Thymus (tissue), 11 donors: ENCODE measurements around the gene CELSR1. TPM values are rescaled to one million over a fixed set of nuclear protein-coding genes. Genes with fewer than 3 reads are reported as not detected.
A peak's percentile ranks its signal among the peaks of the same experiment; 100 is the strongest.

Source experiments
- DNase-seq, 9 donors: peaks; one replicate each; pipeline ENCODE4 v3.0.0-alpha.2; 2013; ENCODE audit warnings: low spot score in 9 of 9, low read depth in 6 of 9, missing footprints in 1 of 9
- H3K27ac ChIP-seq, 2 donors: one replicate each; pipeline ENCODE4 v1.5.1; 2013; ENCODE audit warnings: control low read depth in 1 of 2, low read depth in 1 of 2, low read length in 1 of 2, mild to moderate bottlenecking in 1 of 2, moderate library complexity in 1 of 2
- H3K27me3 ChIP-seq, 2 donors: one replicate each; pipeline ENCODE4 v1.5.1; 2013; ENCODE audit warnings: low read length in 1 of 2; ENCODE audit not compliant: control insufficient read depth in 2 of 2, insufficient read depth in 1 of 2
- H3K36me3 ChIP-seq, 2 donors: one replicate each; pipeline ENCODE4 v1.5.1; 2013; ENCODE audit warnings: low read length in 1 of 2, mild to moderate bottlenecking in 1 of 2, moderate library complexity in 1 of 2; ENCODE audit not compliant: control insufficient read depth in 2 of 2, insufficient read depth in 2 of 2
- H3K4me1 ChIP-seq, 2 donors: one replicate each; pipeline ENCODE4 v1.5.1; 2013; ENCODE audit warnings: low read length in 2 of 2; ENCODE audit not compliant: control insufficient read depth in 2 of 2, insufficient read depth in 2 of 2
- H3K4me3 ChIP-seq, 2 donors: one replicate each; pipeline ENCODE4 v1.5.1; 2013; ENCODE audit warnings: low read length in 2 of 2, control low read depth in 1 of 2, mild to moderate bottlenecking in 1 of 2
- H3K9me3 ChIP-seq, 2 donors: one replicate each; pipeline ENCODE4 v1.5.1; 2013; ENCODE audit warnings: low read length in 1 of 2, mild to moderate bottlenecking in 1 of 2; ENCODE audit not compliant: control insufficient read depth in 2 of 2, insufficient read depth in 1 of 2
- WGBS: extraction: QIAGEN DNeasy Blood & Tissue Kit; methylation state at CpG from one replicate; pipeline ENCODE4 v1.1.7; 2013; 5-methylcytosine and 5-hydroxymethylcytosine counted together
- polyA plus RNA-seq: library from polyadenylated mRNA; stranded (reverse); fragments of 200-250 nt; gene quantifications from one replicate; pipeline ENCODE4 v1.2.3, GENCODE V29; 2013
- total RNA-seq: library from RNA; stranded (reverse); fragments of 120-200 nt; gene quantifications from one replicate; pipeline ENCODE4 v1.2.4, GENCODE V29; 2013
- donor health status: healthy.

The CELSR1 gene
- total and polyA plus RNA-seq, 2 donors: 3.7 to 9.4 TPM

GRCh38 chr22:46545086-46545792 is 7.8 kb upstream of the CELSR1 start:
- H3K27me3 ChIP-seq: peaks cover 11 to 49% of the 10 kb centered on the region in 2 donors
- no peak overlapping the region for H3K27ac ChIP-seq
- WGBS: 76% methylated on average over 10 of the region's 10 CpGs
- no peak for DNase-seq
- no peak overlapping the region for H3K4me3 ChIP-seq
- H3K36me3 ChIP-seq: no peaks in the 10 kb centered on the region
- H3K4me1 ChIP-seq: peaks cover 0 to 2% of the 10 kb centered on the region in 2 donors
- H3K9me3 ChIP-seq: no peaks in the 10 kb centered on the region

- Histone ChIP-seq H3K9me3 (no peaks in the 10 kb centered on the region), H3K4me3 (no peak overlapping the region), H3K4me1 (peaks cover 0 to 9% of the 10 kb centered on the region in 2 donors), H3K36me3 (no peaks in the 10 kb centered on the region), H3K27me3 (peaks cover 31 to 65% of the 10 kb centered on the region in 2 donors), H3K27ac (no peak overlapping the region)
- 44% methylated on average over 27 of the region's 27 CpGs for WGBS
- peak in 8 of 9 donors; percentile 33 to 84 (median 60) for DNase-seq
Observed at GRCh38 chr22:46542011-46542985, 4.9 kb upstream of the CELSR1 start.

- no peak overlapping the region for H3K27ac ChIP-seq
Observed at GRCh38 chr22:46541536-46541935, 4.1 kb upstream of the CELSR1 start.

GRCh38 chr22:46540874-46541273 is 3.5 kb upstream of the CELSR1 start:
- H3K27ac ChIP-seq: no peak overlapping the region
- peaks cover 0 to 3% of the 10 kb centered on the region in 2 donors for H3K9me3 ChIP-seq
- 98% methylated on average over 5 of the region's 5 CpGs for WGBS
- H3K36me3 ChIP-seq: no peaks in the 10 kb centered on the region
- H3K27me3 ChIP-seq: peaks cover 45 to 63% of the 10 kb centered on the region in 2 donors
- no peak for DNase-seq
- no peak overlapping the region for H3K4me3 ChIP-seq
- H3K4me1 ChIP-seq: peaks cover 2 to 9% of the 10 kb centered on the region in 2 donors

More at GRCh38 chr22:46541536-46541935, 4.1 kb upstream of the CELSR1 start:
- H3K4me3 ChIP-seq: no peak overlapping the region
- WGBS: 97% methylated on average over 7 of the region's 7 CpGs
- DNase-seq: no peak
- H3K36me3 ChIP-seq: no peaks in the 10 kb centered on the region
- peaks cover 38 to 60% of the 10 kb centered on the region in 2 donors for H3K27me3 ChIP-seq
- H3K4me1 ChIP-seq: peaks cover 2 to 9% of the 10 kb centered on the region in 2 donors
- H3K9me3 ChIP-seq: no peaks in the 10 kb centered on the region

GRCh38 chr22:46539169-46539568 is 1.7 kb upstream of the CELSR1 start:
- WGBS: 77% methylated on average over 9 of the region's 9 CpGs
- Histone ChIP-seq H3K4me3 (no peak overlapping the region), H3K4me1 (peaks cover 2 to 6% of the 10 kb centered on the region in 2 donors), H3K27ac (no peak overlapping the region), H3K9me3 (peaks cover 7 to 20% of the 10 kb centered on the region in 2 donors), H3K27me3 (peaks cover 58 to 76% of the 10 kb centered on the region in 2 donors), H3K36me3 (no peaks in the 10 kb centered on the region)
- DNase-seq: no peak

GRCh38 chr22:46538814-46539160 is 1.4 kb upstream of the CELSR1 start:
- 15% methylated on average over 13 of the region's 13 CpGs for WGBS
- H3K4me1 ChIP-seq: peaks cover 2 to 6% of the 10 kb centered on the region in 2 donors
- DNase-seq: no peak
- H3K27ac ChIP-seq: no peak overlapping the region
- H3K27me3 ChIP-seq: peaks cover 58 to 80% of the 10 kb centered on the region in 2 donors
- no peaks in the 10 kb centered on the region for H3K36me3 ChIP-seq
- H3K9me3 ChIP-seq: peaks cover 7 to 22% of the 10 kb centered on the region in 2 donors
- no peak overlapping the region for H3K4me3 ChIP-seq

- peaks cover 2 to 6% of the 10 kb centered on the region in 2 donors for H3K4me1 ChIP-seq
- no peak overlapping the region for H3K27ac ChIP-seq
- H3K27me3 ChIP-seq: peaks cover 58 to 86% of the 10 kb centered on the region in 2 donors
Observed at GRCh38 chr22:46537946-46538813, 760 bp upstream of the CELSR1 start.

GRCh38 chr22:46536537-46537224 is 739 bp downstream of the CELSR1 start:
- Histone ChIP-seq H3K36me3 (no peaks in the 10 kb centered on the region), H3K4me1 (peaks cover 2 to 6% of the 10 kb centered on the region in 2 donors), H3K27me3 (peaks cover 62 to 86% of the 10 kb centered on the region in 2 donors), H3K9me3 (peaks cover 7 to 22% of the 10 kb centered on the region in 2 donors), H3K27ac (no peak overlapping the region), H3K4me3 (peak overlapping the region in 1 of 2 donors; percentile 43)
- DNase-seq: no peak
- WGBS: 7% methylated on average over 118 of the region's 118 CpGs

More at GRCh38 chr22:46537946-46538813, 760 bp upstream of the CELSR1 start:
- DNase-seq: peak in 1 of 9 donors; percentile 30
- H3K36me3 ChIP-seq: no peaks in the 10 kb centered on the region
- H3K9me3 ChIP-seq: peaks cover 7 to 22% of the 10 kb centered on the region in 2 donors
- WGBS: 3% methylated on average over 70 of the region's 70 CpGs
- peak overlapping the region in 1 of 2 donors; percentile 43 for H3K4me3 ChIP-seq
